Activated effector memory CD4-positive, alpha-beta T cell treated with anti-CD3 and anti-CD28 coated beads, Interleukin-2, amount 50 U/mL, for 16 hours (primary cell): Measurements from ENCODE around the gene ICOSLG.
"Not testable (repeated sequence)": the region's sequence is repeated elsewhere in the genome, so short reads cannot be mapped to it uniquely, and the experiment has no call there.

Experiments used
- DNase-seq: peaks from one replicate; pipeline ENCODE4 v3.0.0-alpha.2; 2020

Gene ICOSLG, protein sequence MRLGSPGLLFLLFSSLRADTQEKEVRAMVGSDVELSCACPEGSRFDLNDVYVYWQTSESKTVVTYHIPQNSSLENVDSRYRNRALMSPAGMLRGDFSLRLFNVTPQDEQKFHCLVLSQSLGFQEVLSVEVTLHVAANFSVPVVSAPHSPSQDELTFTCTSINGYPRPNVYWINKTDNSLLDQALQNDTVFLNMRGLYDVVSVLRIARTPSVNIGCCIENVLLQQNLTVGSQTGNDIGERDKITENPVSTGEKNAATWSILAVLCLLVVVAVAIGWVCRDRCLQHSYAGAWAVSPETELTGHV

DNA sequence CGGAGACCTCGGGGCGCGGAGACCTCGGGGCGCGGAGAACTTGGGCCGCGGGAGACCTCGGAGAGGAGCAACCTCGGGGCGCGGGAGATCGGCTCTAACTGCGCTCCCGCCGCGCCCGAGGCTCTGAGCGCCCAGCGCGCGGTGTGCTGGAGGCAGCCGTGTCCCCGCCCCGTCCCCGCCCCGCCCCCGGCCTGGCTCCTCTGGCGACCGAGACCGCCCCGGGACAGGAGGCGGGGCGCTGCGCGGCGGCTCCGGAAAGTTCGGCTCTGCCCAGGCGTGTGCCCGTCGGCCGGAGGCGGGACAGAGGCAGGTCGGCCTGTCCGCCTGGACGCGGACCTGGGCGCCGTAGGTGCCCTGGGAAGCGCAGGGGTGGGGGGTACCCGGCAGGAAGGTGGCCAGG lies at the start of gene ICOSLG:
Gene ICOSLG, minus strand, starts transcription at position 102 of the 400 bp plus-strand sequence. CDS start 126 bp downstream, outside the sequence.
- DNase-seq: not testable (repeated sequence)

- DNase-seq: no peak
These were observed 48.8 kb upstream of the ICOSLG start for GRCh38 chr21:44289381-44290010.

- no peak for DNase-seq
These were observed 47.7 kb upstream of the ICOSLG start for GRCh38 chr21:44288251-44289110.

GRCh38 chr21:44286716-44287632 lies 46.2 kb upstream of the ICOSLG start:
- no peak for DNase-seq

GRCh38 chr21:44286086-44286715 lies 45.5 kb upstream of the ICOSLG start:
- no peak for DNase-seq

GRCh38 chr21:44285138-44285992 lies 44.6 kb upstream of the ICOSLG start, which contains the start of gene AIRE:
TSS of gene AIRE (plus strand) at chr21:44285876. CDS start at chr21:44286007, 131 bp downstream.
- no peak for DNase-seq

- DNase-seq: no peak
These were observed 43.2 kb upstream of the ICOSLG start for GRCh38 chr21:44283948-44284347.

- DNase-seq: not testable (repeated sequence)
These were observed 42.6 kb upstream of the ICOSLG start for GRCh38 chr21:44283211-44283785.

- no peak for DNase-seq
These were observed 41.6 kb upstream of the ICOSLG start for GRCh38 chr21:44282370-44282769.

DNA sequence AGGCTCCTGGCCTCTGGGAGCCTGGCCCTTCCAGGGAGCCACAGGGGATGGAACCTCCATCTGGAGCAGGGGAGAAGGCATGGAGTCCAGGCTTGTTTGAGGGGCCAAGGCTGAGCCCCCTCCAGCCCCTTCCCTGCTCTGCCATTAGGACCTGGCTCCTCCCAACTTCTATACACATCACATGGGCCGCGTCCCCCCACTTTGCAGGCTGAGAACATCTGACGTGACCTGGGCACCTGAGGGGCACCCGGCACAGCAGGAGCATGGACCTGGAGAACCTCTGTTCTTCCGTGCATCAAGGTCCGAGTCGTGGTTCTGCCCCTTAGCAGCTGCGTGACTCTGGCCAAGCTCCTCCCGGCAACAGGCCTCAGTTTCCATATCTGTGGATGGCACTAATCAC lies 41.1 kb upstream of the ICOSLG start:
- no peak for DNase-seq

DNA sequence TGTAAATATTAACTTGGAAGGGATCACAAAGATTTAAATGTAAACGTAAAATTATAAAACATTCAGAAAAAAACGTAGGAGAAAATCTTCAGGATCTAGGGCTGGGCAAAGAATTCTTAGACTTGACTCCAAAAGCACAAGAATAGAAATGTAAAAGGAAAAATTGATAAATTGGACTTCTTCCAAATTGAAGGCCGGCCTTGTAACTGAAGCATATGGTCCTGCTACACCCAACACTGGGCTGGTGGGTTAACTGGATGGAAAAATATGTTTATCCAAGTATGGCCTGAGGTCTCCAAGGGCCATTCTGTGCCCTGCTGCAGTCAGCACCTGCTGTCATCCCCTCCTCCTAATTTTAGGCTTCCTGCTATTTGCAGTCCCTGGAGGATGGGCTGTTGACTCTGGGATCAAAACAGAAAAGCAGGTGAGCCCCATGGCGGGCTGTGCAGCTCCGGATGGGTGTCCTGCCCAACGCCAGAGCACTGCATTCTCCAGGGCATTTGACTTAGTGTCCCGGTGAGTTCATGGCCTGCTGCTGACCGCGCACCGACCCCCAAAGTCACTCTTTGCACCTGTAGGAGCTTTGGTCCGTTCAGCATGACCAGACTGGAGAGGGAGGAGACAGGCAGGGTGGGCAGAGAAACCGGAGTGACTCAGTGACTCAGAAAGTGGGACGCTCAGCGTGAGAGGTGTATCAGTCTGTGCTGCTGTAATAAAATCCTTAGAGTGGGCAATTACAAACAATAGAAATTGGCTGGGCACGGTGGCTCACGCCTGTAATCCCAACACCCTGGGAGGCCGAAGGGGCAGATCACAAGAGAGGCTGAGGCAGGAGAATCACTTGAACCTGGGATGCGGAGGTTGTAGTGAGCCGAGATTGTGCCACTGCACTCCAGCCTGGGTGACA lies 38.9 kb upstream of the ICOSLG start:
- DNase-seq: no peak

GRCh38 chr21:44275041-44275440 lies 34.3 kb upstream of the ICOSLG start:
- no peak for DNase-seq

- no peak for DNase-seq
These were observed 32.3 kb upstream of the ICOSLG start for GRCh38 chr21:44273046-44273445.

GRCh38 chr21:44272284-44272858 lies 31.6 kb upstream of the ICOSLG start:
- DNase-seq: no peak

DNA sequence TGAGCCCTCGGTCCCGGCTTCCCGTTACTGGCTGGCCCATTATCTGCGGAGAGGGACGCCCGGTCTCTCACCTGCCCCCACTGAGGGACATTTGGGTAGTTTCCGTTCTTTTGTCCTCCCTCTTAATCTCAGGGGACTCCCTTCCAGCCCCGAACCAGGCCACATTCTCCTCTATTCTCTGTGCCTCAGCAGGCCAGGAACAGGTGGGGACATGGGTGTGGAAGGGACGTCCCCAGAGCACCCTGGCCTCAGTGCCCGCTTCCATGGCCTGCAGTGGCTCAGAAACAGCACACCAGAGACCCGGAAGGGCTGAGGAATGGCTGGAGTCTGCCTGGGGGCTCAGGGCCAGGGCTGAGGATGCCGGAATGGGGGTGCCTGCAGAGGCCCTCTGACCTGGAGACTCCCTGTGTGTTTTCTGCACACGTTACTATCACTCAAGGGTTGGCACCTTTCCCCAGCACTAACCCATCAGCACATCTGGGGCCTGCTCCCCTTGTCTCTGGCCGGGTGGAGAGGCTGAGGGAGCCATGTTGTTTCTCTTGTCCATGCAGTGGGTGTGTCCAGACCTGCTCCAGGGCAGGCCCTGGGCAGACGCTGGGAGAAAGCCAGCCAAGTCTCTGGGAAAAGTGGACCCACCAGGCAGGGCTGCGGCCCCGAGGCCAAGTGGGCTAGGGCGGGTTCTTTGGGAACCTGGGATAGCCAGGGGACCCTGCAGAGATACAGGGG lies 31.0 kb upstream of the ICOSLG start:
- no peak for DNase-seq

GRCh38 chr21:44269090-44269489 lies 28.3 kb upstream of the ICOSLG start:
- DNase-seq: no peak

DNA sequence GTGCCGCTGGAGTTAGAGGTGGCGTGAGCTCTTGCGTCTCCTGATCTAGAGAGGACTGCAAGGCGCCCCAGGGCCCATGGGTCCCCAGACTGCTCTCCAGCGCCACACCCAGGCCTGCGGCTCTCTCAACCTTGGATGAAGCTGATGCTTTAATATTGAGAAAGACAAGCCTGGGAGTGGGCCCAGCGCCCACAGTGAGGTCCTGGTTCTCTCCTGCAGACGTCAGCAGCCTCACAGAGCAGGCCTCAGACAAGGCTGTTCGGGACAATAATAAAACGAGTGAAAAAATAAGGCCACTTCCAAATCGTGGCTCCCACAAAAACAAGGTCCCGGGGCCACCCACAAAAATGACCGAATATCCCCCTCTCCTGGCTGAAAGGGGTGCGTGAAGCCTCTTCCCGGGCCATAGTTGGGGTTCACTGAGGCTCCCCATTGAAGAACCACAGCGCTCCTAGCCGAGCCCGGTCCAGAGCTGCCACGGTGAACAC lies 27.0 kb upstream of the ICOSLG start:
- no peak for DNase-seq

GRCh38 chr21:44265734-44266270 lies 25.1 kb upstream of the ICOSLG start:
- no peak for DNase-seq
